Epithelial cell of proximal tubule (primary cell): Measurements from ENCODE around the gene EFNA4. TPM values are rescaled to one million over a fixed set of nuclear protein-coding genes. Genes with fewer than 3 reads are reported as not detected.

ENCODE experiments used
- DNase-seq: peaks from one replicate; pipeline ENCODE4 v3.0.0-alpha.2; 2011; ENCODE audit warnings: low read depth
- H3K4me3 ChIP-seq: 2 replicates; pipeline ENCODE4 v1.5.1; 2011; ENCODE audit warnings: low read depth, mild to moderate bottlenecking, low read length
- CTCF ChIP-seq: conservative IDR thresholded peaks from 2 replicates; pipeline ENCODE4 v1.5.1; 2012; ENCODE audit warnings: low read depth, mild to moderate bottlenecking, low read length
- total RNA-seq: library from RNA; depleted of rRNA; stranded (reverse); fragments of >200 nt; gene quantifications from 2 replicates; pipeline ENCODE4 v1.2.3, GENCODE V29; 2015

EFNA4 gene
- total RNA-seq, 1 donor from 2014 or later = 10.8 TPM

GRCh38 chr1:155048449-155049334 is 14.8 kb upstream of the EFNA4 start:
- no peak for DNase-seq
- no peak for TF ChIP-seq CTCF
- no peak overlapping the region for H3K4me3 ChIP-seq

- no peak for DNase-seq
- TF ChIP-seq CTCF = no peak
- peak overlapping the region; percentile 57 for H3K4me3 ChIP-seq
These were observed 13.6 kb upstream of the EFNA4 start for GRCh38 chr1:155049651-155050559.

GRCh38 chr1:155050560-155051341 is 12.8 kb upstream of the EFNA4 start, which contains the start of gene ADAM15:
TSS of gene ADAM15 (plus strand) at chr1:155051316. CDS start at chr1:155051387, 71 bp downstream.
- no peak for DNase-seq
- H3K4me3 ChIP-seq = peak within 1 kb of the TSS; percentile 57
- TF ChIP-seq CTCF = peak; percentile 89

GRCh38 chr1:155051342-155051776 is 12.2 kb upstream of the EFNA4 start:
- DNase-seq = no peak
- H3K4me3 ChIP-seq = peak overlapping the region; percentile 57
- TF ChIP-seq CTCF = no peak

DNA sequence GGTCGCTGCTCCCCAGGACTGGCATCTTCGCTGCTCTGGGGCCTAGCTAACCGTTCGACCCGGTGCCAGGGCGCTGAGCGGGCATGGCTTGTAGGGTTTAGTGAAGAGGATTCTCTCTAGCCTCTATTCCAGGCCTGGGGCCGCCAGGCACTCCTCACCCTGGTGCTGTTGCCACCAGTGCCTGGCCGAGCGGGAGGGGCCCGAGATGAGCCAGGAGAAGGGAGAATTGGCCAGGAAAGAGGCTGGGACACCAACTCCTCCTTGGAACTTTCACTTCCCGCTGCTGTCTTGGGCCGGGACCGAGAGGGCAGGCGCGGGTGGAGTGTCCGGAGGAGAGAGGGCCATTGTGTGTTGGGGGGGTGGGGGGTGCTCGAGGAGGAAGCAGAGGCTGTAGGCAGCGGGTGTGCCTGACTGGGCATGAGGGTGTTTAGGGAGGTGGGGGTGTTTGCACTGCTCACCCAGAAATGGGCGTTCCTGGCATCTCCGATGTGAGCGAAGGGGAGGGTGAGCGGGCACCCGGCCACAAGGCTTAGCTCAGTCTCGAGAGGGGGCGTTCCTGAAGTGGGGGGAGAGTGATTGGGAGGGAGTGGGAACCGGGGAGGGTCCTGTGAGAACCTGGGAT is 11.7 kb upstream of the EFNA4 start:
- no peak for DNase-seq
- TF ChIP-seq CTCF = no peak
- H3K4me3 ChIP-seq = peak overlapping the region; percentile 57
